OCI-LY7 (cell line): ENCODE results near the gene TEKT5.

Source experiments
- EZH2phosphoT487 ChIP-seq: fragments of 200-600 bp; sonication (generic); IDR thresholded peaks from 2 replicates; pipeline ENCODE4 v1.6.1; 2018; ENCODE audit warnings: low read depth, borderline replicate concordance, mild to moderate bottlenecking, mixed run types, antibody characterized with exemption, low read length, moderate library complexity, mixed read lengths
- TF ChIP-seq, protein P1 (sequence below): fragments of 200-600 bp; sonication (generic); conservative IDR thresholded peaks from 2 replicates; pipeline ENCODE4 v1.5.1; 2014; ENCODE audit warnings: mild to moderate bottlenecking, antibody characterized with exemption, low read length, moderate library complexity, mixed read lengths

DNA sequence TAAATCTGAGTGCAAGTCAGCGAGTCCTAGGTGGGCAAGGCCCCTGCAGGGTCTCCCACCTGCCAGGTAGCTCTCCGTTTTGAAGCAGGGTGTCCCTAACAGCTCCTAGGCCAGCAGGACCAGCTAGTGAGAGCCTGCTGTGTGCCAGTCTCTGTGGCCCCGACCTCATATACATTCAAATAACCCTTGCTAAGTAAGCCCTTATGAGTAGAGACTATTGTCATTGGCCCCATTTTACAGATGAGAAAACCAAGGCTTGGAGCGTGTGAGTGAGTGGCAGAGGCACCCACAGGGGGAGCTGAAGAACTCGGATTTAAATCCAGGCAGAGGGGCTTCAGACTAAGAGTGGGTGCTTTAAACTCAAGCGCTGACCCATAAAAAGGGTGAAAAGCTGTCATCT, 74.6 kb downstream of the TEKT5 start:
- TF ChIP-seq, protein P1, sequence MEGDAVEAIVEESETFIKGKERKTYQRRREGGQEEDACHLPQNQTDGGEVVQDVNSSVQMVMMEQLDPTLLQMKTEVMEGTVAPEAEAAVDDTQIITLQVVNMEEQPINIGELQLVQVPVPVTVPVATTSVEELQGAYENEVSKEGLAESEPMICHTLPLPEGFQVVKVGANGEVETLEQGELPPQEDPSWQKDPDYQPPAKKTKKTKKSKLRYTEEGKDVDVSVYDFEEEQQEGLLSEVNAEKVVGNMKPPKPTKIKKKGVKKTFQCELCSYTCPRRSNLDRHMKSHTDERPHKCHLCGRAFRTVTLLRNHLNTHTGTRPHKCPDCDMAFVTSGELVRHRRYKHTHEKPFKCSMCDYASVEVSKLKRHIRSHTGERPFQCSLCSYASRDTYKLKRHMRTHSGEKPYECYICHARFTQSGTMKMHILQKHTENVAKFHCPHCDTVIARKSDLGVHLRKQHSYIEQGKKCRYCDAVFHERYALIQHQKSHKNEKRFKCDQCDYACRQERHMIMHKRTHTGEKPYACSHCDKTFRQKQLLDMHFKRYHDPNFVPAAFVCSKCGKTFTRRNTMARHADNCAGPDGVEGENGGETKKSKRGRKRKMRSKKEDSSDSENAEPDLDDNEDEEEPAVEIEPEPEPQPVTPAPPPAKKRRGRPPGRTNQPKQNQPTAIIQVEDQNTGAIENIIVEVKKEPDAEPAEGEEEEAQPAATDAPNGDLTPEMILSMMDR: no peak
- no peak for TF ChIP-seq EZH2phosphoT487
